UCSD-AML1 (cell line): ENCODE data around the gene LIG3.
"Not testable (repeated sequence)": the region's sequence is repeated elsewhere in the genome, so short reads cannot be mapped to it uniquely, and the experiment has no call there.

Experiments used
- DNase-seq: peaks from one replicate; lab custom pipeline; 2025; ENCODE audit not compliant: unreplicated experiment; lab: John Stamatoyannopoulos, UW

The LIG3 gene

GRCh38 chr17:34980353-34980680 is at the start of gene LIG3:
TSS of gene LIG3 (plus strand) at chr17:34980512. CDS start at chr17:34983006, 2,494 bp downstream.
- peak; percentile 93 for DNase-seq

DNA sequence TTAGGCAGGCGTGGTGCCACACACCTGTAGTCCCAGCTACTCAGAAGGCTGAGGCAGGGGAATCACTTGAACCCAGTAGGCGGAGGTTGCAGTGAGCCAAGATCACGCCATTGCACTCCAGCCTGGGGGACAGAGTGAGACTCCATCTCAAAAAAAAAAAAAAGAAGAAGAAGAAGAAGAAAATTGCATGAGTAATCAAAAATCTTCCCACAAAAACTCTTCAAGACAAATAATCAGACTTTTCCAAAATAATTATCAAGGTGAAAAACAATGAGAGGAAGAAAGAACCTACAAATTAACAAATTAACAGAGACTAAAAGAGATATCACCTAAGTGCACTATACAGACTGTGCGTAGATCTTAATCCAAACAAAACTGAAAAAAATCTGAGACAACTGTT is 29.5 kb upstream of the LIG3 start:
- DNase-seq, result not testable (repeated sequence)

DNA sequence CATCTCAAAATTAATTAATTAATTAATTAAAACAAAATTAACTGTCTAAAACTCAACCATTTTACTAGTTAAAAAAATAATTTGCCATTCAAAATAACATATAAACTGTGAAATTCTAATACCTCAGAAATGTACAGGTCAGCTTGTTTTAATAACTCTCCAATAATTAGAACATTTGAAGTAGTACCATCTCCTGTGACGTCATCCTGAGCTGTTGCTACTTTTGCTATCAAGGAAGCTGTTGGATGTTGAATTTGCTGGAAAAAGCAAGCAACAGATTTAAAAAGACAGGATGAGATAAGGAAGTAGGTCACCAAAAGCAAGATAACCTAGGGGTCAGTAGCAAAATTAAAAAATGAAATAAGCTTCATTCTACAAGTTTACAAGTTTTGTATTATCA is 21.9 kb upstream of the LIG3 start:
- no peak for DNase-seq

GRCh38 chr17:34961093-34961911 is 19.0 kb upstream of the LIG3 start, which contains the start of the genes CCT6B and ZNF830:
TSS of gene CCT6B (minus strand) at chr17:34961460. CDS start at chr17:34961393, 67 bp downstream.
TSS of gene ZNF830 (plus strand) at chr17:34961540. CDS start at chr17:34961567, 27 bp downstream.
- DNase-seq, result peak; percentile 88

DNA sequence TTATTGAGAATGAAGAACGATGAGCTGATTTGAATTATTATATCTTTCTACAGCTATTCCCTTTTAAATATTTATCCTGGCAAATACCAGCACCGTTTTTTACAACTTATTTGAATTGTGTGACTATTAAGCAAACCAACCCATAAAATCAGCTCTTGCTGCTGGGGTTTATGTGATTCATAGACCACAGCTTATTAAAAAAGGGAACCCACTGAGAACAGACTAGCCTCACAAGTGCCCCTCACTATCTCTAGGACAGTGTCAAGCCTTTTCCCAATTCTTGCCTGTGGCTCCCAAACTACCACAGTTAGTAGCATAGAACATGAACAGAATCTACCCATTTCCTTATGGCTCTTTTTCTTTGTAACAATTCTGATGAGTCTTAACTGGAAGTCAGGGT is 6.1 kb upstream of the LIG3 start:
- DNase-seq, result no peak

GRCh38 chr17:34974794-34975785 is 5.2 kb upstream of the LIG3 start:
- DNase-seq, result no peak

DNA sequence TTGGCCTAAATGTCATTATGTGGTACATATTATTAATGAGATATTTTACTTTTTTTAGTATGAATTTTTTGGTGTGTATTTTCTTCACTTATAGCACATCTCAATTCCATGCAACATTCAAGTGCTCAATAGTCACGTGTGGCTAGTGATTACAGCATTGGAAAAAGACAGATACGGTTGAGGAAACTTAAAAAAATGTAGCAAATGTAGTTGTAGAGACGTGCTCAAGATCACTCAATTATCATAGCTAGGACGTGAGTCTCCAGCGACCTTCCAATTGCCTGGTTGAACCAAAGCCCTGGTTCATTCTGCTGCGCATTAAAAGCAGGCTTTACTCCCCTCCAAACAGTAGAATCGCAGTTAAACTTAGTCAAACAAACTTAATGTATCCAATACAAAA is 1.2 kb upstream of the LIG3 start:
- DNase-seq, result no peak

- DNase-seq, result no peak
Observed at GRCh38 chr17:34979650-34980352, 511 bp upstream of the LIG3 start.

GRCh38 chr17:34980681-34981537 is 597 bp downstream of the LIG3 start:
- DNase-seq, result peak; percentile 88

DNA sequence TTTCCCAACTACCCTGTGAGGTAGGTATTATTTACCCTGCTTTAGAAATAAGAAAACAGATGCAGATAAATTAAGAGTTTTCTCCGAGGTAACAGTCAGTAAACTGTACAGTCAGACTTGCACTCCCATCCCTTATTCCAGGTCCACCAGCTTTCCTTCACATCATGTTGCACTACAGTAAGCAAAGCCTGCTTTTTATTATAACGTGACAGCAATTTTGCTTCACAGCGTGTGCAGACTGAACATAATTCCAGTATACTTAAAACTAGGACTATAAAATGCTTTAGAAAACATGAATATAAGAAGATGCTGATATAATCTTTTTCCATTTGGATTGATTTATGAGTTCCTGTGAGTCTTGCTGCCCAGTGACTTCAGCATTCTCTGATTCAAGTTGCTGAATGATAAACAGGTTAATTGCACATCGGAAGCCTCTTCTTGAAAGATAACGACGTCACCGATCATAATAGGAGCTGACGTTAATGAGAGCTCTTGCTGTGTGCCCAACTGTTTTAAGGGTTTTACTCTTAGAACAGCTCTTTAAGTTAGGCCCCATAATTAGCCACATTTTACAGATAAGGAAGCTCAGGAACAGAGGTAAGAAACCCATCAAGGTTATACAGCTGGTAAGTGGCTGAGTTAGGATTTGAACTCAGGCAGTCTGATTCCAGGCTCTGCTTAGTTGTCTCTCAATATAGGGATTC is 1.4 kb downstream of the LIG3 start:
- DNase-seq, result no peak

GRCh38 chr17:34987232-34987631 is 6.9 kb downstream of the LIG3 start:
- DNase-seq, result no peak

GRCh38 chr17:34988644-34989043 is 8.3 kb downstream of the LIG3 start:
- no peak for DNase-seq

GRCh38 chr17:34989473-34989872 is 9.2 kb downstream of the LIG3 start:
- DNase-seq, result no peak

- DNase-seq, result no peak
Observed at GRCh38 chr17:34990921-34991365, 10.6 kb downstream of the LIG3 start.

GRCh38 chr17:34991606-34992005 is 11.3 kb downstream of the LIG3 start:
- no peak for DNase-seq

DNA sequence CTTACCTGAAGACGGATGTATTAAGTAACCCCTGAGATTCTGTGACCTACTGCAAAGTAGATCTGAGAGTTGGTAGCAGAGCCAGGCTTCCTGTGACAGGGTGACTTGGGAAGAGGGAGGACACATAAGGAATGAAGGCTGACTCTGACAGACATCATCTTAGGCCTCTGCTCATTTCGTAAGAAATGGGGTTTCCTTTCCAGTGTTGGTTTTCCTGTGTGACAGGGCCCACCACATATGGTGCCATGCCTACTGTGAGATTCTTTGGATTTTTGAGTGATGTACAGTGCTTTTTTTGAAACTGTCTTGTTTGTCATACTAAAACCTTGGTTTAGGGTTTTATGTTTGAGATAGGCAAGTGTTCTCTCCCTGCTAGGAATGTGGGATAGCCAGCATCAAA is 12.7 kb downstream of the LIG3 start:
- DNase-seq, result no peak

DNA sequence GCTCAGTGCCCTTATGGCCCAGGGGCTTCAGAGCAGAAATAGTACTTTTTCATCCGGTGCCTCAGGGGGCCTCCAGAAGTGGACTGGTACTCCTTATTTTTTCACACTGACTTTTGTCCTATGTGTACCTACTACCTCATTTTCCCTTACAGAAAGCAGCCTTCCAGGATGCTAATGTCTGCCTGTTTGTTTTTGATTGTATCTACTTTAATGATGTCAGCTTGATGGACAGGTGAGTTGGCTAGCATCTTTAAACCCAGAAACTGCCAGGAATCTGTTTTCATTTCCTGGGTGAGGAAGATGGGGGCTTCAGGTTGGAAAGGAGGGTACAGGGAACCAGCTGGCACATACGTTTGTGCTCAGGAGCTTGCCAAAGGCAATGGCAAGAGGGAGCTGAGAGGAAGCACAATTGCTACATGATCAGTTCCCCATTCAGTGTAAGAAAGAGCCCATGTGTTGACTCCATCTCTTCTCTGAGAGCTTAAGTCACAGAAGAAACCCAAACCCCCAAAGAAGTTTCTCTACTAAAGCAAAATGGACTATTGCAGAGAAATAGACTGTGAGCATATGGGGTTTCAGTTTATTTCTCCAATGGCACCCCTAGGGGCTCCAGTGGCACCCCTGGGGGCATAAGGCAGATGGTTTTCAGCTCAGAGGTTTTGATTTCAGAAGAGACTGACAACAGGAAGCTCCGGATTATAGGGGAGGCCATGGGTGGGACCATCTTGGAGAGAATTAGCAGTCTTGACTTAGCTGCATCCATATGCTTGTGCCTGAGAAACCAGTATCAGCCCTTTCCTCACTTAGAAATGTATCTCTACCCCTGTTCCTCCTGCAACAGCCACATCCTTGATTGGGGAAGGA is 16.3 kb downstream of the LIG3 start:
- no peak for DNase-seq

GRCh38 chr17:34997355-34997862 is 17.1 kb downstream of the LIG3 start:
- no peak for DNase-seq
